GM21825 (cell line): ENCODE data around the gene MRPL48.
"Not testable (repeated sequence)": the region's sequence is repeated elsewhere in the genome, so short reads cannot be mapped to it uniquely, and the experiment has no call there.

Source experiments
- ATAC-seq: cut with Tn5 transposase; IDR thresholded peaks from one replicate; pipeline ENCODE4 v1.9.1; 2021; ENCODE audit warnings: mild to moderate bottlenecking, moderate library complexity; ENCODE audit not compliant: unreplicated experiment

MRPL48 gene

DNA sequence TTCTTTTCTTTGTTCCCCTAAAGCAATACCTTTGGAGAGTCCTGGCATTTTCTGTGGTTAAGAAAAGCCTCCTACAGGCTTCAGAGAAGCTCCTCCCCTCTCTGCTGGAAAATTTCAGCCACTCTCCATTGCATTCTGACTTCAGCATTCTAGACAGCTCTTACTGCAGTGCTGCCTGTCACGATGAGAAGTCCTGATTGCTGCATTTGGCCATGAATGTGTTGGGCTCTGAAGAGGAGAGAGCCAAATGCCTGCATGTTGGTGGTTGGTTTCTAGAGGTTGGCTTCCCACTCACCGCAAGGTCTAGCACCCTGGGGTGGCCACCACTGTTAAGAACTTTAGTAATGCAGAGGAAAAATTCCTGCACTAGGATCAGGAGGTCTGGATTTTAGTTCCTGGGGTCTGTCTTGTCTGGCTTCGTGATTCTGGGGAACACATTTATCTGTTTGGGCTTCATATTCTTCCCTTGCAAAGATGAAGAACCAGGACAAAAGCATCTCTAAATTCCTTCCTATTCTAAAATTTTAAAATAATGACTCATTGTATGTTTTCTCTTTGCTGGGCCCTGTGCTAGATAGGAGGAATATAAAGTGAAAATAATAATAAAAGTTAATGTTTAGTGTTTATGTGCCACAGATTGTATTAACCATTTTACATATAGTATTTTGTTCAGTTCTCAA lies 50.9 kb downstream of the MRPL48 start:
- ATAC-seq, result no peak

DNA sequence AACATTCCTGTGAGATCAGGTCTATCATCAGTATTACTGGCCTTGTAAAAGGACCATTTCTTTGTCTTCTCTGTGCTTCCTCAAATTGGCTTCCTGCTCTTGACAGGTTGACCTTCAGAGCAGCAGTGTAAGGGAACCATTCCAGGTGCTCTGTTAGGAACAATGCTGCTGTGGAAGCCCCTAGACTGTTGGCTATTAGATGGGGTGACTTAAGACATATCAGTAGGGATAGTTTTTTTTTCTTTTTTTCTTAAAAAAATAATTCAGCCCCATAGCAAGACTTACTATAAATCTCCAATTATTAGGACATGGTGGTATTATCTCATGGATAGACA lies 51.4 kb downstream of the MRPL48 start:
- no peak for ATAC-seq

DNA sequence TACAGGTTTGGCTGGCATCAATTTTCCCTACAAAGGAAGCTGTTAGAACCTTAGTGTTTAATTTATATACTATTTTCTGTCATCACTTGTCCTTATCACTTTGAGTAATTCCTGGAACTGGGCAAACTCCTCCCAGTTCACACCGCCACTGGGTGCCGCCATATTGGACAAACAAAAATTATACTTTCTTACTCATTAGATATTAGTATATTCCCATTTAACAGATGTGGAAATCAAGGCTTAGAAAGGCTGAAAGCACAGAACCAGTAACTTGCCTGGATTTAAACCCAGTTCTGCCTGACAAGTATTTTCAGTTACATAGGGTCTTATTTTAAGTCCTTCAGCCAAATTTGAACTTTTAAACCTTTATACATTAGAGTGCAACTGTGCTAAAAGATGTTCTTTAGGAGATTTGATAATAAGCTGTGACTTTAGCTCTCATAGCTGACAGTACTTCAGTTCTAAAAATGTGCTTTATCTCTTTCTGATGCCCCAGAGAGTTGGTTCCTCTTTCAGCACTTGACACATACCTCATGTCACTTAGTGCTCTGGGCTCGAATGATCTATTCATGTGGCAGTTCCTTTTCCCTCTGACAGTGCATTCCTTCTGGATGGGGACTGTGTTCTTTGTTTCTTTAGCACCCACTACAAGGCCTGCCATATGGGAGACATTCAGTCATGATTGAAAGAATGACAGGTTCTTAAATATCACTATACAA lies 63.5 kb downstream of the MRPL48 start:
- ATAC-seq, result no peak

DNA sequence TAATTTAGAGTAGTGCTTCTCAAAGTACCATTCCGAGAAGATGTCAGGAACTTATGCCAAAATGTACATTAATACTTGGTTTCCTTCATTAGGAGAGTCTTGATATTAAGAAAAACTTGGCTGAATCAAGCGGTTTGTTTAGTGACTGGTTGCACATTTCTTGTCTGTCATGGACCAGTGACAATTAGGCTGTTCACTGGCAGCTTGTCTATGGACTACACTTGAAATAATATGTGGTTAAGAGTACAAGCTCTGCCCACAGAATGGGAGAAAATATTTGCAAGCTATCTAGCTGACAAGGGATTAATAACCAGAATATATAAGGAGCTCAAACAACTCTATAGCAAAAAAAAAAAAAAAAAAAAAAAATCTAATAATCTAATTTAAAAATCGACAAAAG lies 64.4 kb downstream of the MRPL48 start:
- no peak for ATAC-seq

DNA sequence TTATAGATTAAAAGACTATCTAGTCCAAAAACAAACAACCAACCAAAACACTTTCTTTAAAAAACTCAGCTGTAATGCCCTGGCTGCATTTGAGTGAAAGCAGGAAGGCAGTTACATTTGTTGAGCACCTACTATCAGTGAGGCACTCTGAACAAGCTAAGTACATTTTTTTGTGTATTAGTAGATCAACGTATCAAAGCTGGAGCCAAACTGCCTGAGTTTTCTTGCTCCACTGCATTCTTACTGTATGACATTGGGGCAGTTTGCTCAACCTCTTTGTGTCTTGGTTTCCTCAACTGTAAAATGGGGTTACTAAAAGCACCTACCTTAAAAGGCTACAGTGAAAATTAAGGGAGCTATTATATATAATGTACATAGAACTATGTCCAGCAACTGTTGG lies 67.0 kb downstream of the MRPL48 start:
- no peak for ATAC-seq

DNA sequence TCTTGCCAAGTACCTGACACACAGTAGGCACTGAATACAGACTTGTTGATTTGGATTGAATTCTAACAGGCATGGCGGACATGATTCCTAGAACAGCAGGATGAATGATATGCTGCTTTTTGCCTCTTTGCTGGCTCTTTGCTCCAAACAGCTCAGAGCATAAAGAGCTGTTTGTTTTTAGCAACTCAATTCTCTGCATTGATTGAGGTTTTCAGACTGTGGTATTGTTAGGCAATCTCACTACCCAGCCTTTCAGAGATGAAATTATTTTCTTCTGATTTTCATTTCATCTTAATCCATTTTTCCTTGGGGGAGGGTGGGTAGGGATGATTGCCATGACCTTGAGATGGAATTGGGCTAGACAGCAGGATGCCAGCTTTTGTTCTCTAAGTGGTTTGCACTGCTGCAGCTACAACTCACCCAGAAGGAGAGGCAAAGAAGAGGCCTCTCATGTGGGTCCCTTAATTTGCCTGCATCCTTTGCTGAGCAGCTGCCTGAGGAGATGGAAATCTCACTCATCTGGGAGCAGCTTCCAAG lies 68.4 kb downstream of the MRPL48 start:
- ATAC-seq, result no peak

DNA sequence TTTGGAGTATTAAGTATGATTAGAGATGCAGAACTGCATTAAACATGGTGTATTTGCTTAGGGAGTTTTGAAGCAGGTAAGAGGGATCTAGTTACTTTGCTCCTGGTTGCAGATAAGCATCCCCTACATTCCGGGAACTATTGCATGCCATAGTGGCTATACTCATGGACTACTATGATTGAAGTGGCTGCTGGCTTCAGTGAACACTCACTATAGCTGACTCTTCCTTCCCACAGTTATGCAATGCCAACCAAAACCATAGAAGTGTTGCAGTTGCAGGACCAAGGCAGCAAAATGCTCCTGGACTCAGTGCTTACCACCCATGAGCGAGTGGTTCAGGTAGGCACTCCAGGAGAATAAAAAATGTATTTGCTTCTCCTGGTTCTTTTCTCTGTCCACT lies 72.0 kb downstream of the MRPL48 start:
- ATAC-seq, result no peak

DNA sequence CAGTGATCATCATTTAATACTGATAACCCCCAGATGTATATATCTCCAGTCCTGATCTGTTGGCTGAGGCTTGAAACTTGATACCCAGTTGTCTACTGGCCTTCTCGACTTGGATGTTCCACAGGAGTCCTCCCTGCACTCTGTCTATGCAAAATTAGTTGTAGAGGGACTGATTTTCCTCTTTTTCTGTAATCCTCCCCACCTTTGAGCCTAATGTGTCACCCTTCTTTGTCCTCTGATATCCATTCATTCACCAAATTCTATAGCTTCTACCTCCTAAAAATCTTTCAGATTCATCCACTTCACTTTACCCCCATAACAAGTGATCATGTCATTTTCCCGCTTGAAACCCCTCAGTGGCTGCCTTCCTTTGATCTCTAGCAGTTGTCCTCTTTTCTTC lies 72.5 kb downstream of the MRPL48 start:
- no peak for ATAC-seq

DNA sequence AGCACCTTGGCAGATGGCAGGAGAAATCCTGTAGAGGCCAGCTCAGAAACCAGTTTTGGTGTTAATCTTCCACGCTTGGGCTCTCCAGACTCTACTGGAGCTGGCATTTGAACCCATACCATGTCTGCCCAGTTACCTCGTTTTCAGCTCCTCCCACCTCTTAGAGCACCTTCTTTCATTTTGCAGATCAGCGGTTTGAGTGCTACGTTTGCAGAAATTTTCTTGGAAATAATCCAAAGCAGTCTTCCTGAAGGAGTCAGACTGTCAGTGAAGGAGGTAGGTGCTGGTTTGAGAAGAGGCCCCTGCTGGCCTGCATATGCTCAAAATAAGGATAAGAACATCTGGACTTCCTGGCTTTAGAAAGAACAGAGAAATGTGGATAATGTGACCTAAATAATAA lies 75.3 kb downstream of the MRPL48 start:
- no peak for ATAC-seq

DNA sequence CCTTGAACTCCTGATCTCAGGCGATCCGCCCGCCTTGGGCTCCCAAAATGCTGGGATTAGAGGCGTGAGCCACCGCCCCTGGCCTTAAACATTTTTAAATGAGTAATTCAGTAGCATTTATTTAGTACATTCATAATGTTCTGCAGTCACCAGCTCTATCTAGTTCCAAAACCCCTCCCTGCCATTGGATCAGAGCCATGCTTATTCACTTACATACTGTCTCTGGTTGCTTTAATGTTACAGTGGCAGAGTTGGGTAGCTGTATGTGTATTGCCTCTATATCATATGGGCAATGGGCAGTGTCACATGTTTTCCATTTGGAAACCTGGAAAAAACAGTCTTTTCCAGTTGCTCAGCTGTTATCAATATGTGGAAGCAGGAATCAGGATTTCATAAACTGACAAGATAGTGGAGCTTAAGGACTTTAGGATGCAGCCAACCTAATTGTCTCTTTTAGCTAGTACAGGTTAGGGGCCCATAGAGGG lies 78.5 kb downstream of the MRPL48 start:
- ATAC-seq, result no peak

DNA sequence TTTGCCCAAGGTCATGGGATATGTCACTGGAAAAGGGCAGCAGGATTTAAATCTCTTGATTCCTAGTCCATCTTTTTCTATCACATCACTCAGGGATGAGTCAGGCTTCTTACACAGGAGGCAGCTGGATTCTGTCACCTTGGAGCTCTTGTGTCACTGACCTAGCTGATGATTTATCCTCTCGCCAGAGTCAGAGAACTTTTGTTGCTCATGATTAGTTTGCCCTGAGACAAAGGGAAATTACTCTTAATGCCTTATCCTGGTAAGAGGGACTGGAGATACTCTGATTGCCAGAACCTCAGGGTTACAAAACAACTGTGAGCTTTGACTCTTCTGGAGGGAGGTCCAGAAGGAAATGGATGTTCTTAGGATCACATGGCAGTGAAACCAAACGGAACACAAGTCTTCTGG lies 78.9 kb downstream of the MRPL48 start:
- ATAC-seq, result no peak

DNA sequence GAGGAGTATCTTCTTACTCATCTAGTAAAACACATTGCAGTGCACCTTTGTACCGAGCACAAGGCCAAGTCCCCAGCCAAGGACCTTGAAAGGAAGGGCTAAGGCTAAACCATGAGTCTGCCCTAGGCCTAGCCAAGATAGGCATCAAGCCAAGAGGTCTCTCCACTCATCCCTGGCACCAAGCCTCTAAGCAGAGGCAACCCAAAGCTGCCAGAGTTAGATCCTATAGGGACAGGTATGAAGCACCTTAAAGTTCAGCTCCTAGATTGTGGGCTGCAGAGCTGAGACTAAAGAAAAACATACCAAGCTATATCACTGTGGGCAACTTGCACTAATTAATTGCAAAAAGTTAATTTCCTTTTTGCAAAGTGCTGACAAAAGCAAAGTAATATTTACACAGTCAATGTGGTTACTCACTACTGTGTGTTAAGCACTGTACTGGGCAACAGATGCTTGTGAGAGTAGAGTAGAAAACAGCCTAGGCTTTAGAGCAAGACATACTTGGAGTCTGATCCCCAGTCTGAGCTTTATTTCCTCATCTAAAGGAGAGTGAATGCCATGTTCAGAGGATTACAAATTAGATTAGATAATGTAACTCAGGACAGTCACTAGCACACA lies 81.8 kb downstream of the MRPL48 start:
- no peak for ATAC-seq

DNA sequence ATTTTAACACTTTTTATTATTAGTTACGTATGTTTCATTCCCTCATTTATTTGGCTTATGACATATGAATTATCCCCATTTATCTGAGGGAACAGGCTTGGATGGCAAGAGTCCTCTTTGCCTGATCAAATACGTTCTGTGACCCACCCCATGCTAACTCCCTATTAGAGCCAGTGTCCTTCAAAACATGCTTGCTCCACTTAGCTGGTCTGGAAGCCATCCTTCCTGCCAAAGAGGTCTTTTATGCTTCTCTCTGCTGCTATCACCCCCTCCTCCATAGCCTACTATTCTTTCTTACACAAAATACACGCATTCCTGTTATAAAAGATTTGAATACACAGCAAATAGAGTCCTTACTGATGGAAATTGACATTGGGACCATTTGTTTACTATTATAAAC lies 82.6 kb downstream of the MRPL48 start:
- no peak for ATAC-seq

DNA sequence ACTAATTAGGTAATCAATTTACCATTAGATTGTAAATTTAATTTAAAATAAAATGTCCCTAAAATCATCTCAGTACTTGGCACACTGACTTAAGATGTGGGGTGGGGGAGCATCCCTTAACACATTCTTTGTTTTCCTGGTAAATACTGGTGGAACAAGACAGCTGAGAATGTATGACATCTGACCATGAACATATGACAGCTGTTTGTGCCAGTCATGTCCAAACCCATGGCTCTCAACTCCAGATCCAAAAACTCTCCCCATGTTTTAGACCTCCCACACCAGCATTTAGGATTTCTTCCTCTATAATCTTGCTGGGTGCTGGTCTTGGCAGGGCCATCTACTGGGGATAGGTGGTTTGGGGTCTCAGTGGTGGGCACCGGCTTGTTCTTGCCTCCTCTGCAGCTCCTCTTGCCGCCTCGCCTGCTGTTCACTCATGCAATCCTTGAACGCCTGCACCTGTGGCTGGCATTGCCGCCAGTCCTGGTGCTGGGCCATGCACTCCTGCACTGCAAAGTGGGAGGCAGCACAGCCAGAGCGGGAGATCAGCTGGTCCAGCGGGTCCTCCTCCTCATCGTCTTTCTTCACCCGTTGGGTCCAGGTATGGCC lies 85.2 kb downstream of the MRPL48 start:
- ATAC-seq, result no peak

DNA sequence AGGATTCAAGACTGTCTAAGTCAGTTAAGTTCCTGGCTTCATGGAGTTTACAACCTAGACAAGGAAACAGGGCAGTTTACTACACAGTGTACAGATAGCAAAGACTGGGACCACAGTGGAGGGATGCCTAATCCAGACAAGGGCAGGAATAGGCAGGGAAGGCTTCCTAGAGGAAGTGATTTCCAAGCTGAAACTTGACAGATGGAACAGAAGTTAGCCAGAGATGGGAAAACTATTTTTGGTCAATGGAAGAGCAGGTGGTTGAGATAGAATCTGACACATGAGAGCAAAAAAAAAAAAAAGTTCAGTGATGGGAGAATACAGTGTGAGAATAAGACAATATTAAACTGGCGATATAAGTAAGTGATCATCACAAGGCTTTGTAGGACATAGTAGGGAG lies 87.7 kb downstream of the MRPL48 start:
- ATAC-seq, result no peak

DNA sequence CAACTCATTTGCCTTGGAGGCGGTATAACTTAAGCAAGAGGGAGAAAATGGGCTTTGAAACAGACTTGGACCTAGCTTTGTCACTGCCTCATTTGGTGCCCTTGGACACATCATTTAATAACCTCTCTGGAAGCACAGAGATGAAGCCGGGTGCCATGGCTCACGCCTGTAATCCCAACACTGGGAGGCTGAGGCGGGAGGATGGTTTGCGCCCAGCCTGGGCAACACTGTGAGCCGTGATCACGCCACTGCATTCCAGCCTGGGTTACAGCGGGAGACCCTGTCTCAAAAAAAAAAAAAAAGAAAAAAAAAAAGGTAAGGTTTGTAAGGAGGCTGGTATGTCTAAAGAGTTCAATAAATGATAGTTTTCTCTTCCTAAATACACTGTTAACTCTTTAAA lies 88.2 kb downstream of the MRPL48 start:
- no peak for ATAC-seq

DNA sequence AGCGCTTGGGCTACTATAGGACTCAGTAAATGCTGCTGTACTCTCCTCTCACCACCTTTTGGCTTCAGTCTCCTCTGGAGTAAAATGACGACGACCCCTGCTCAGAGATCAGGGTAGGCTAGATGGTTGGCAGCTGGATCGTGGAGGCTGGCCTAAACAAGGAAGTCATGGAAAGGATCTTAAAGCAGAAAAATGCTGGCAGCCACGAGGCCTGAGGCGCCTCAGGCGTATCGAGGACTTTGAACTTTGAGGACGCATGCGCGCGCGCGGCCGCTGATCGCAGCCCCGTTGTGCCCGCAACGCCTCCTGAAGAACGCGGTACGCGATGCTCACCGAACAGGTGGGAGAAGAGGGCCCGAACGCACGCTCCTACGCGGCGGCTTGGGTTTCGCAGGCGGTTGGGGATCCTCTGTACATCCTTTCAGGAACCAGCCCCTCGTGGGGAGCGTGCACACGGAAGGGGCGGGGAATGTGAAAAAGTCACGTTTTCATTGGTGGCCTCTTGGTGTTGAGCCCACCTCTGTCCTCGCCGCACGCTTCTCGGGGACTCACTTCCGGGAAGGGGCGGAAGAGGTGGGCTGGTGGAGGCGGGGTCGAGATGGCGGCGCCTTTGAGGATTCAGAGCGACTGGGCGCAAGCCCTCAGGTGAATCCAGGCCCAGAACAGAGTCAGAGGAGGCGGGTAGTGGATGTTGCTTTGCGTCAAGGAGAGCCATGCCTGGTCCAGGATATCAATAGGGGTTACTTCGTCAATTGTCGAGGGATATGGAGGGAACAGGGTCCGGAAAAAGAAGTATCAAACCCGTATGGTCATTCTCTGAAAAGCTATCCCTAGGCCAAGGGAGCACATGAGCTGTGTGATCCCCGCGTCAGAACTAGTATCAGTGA lies 89.0 kb downstream of the MRPL48 start, which contains the start of the genes COA4 and PAAF1:
COA4 (minus strand) TSS at position 423 of the 887 bp plus-strand sequence. CDS start 3,468 bp downstream, outside the sequence.
PAAF1 (plus strand) TSS at position 576 of the 887 bp plus-strand sequence; CDS start at position 599, 23 bp downstream.
- ATAC-seq, result peak; percentile 96

DNA sequence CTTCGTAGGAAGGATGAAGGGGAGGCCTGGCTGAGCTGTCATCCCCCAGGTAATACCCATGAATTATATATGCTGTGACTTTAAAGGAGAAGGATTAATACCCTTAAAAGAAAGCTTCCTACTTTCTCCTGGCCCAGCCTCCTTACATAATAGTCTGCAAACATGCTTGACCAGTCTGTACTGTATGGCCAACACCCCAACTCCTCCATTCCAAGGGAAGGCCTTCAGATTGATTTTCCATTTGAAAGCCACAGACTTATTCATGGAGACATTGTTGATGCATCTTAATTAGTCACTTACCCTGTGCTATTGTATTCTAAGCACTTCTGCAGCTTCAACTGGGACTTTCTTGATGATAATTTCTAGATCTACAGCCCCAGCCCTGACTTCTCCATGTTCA lies 91.1 kb downstream of the MRPL48 start:
- ATAC-seq, result no peak

DNA sequence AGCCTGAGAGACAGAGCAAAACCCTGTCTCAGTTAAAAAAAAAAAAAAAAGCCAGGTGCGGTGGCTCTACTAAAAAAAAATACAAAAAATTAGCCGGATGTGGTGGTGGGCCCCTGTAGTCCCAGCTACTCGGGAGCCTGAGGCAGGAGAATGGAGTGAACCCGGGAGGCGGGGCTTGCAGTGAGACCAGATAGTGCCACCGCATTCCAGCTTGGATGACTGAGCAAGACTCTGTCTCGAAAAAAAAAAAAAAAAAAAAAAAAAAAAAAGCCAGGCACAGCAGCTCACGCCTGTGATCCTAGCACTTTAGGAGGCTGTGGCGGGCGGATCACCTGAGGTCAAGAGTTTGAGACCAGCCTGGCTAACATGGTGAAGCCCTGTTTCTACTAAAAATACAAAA lies 92.8 kb downstream of the MRPL48 start:
- not testable (repeated sequence) for ATAC-seq

DNA sequence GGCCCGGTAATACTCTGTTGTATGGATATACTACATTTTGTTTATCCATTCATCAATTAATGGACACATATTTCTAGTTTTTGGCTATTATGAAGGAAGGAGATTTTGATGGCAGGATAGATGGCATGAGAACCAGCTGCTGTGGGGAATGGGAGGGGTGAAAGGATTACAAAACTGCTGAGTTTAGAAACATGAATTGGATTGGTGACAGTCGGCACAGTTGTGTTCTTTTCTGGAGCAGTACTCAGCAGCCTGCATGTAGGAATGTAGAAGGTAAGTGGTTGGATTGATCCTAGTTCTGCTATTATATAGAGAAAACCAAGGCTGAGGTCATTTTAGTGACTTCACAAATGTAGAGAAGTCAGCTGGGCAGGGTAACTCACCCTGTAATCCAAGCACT lies 96.2 kb downstream of the MRPL48 start:
- ATAC-seq, result no peak
